Measurements from ENCODE around the gene STT3A.

STT3A gene

DNA sequence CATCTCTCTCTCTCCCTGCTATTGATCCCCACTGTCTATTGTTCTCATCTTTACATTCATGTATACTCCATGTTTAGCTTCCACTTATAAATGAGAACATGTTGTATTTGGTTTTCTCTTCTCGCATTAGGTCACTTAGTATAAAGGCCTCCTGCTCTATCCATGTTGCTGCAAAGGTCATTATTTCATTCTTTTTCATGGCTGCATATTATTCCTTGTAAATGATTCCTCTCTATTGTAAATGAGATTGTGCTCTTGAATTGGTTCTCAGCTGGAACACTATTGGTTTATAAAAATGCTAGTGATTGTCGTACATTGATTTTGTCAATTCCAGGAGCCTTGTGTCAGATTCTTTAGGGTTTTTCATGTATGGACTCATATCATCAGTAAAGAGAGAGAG, 74.5 kb downstream of the STT3A start:
- no peak for DNase-seq (ENCODE audit: low spot score)

DNA sequence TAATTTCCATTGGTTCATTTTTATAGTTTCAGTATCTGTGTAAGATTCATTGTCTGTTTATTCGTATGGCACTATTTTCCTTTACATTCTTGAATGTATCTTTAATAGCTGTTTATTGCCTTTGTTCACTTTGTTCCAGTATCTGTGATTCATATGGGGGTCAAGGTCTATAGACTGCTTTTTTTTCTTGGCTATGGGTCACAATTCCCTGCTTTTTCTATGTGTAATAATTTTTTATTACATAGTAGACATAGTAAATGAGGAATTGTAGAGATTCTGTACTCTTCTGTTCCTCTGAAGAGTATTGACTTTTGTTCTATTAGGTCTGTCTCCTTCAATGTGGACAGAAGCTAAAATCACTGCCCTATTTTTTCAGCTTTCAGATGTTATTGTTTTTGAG, 77.5 kb downstream of the STT3A start:
- no peak for DNase-seq (ENCODE audit: low spot score)

GRCh38 chr11:125671561-125671960, 78.9 kb downstream of the STT3A start:
- no peak for DNase-seq (ENCODE audit: low spot score)
